C4-2B (cell line): ENCODE results near the gene AGFG2.

Experiments used
- ZFX ChIP-seq: fragments of 450-650 bp; IDR thresholded peaks from 2 replicates; pipeline ENCODE4 v1.6.1; 2017
- TF ChIP-seq, protein P1 (sequence below): fragments of 450-650 bp; conservative IDR thresholded peaks from 2 replicates; pipeline ENCODE4 v1.5.1; 2017; ENCODE audit warnings: mild to moderate bottlenecking

DNA sequence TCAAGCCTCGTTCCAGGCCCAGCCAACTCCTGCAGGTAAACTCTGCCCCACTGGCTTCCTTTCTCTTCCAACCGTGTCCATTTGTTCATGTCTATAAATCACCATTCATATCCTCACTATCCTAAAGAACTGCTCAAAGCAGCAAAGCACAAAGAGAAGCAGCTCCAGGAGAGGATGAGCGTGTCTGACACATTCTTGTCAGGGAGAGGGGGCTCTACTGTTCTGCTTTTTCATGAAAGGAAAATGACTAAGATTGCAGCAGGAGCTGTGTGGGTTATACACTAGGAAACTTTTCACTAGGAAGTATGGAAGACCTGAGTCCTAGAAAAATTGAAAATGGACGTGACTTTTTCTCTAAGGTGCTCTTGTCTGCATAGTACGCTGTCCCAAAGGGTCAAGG is 16.7 kb downstream of the AGFG2 start:
- TF ChIP-seq, protein P1, sequence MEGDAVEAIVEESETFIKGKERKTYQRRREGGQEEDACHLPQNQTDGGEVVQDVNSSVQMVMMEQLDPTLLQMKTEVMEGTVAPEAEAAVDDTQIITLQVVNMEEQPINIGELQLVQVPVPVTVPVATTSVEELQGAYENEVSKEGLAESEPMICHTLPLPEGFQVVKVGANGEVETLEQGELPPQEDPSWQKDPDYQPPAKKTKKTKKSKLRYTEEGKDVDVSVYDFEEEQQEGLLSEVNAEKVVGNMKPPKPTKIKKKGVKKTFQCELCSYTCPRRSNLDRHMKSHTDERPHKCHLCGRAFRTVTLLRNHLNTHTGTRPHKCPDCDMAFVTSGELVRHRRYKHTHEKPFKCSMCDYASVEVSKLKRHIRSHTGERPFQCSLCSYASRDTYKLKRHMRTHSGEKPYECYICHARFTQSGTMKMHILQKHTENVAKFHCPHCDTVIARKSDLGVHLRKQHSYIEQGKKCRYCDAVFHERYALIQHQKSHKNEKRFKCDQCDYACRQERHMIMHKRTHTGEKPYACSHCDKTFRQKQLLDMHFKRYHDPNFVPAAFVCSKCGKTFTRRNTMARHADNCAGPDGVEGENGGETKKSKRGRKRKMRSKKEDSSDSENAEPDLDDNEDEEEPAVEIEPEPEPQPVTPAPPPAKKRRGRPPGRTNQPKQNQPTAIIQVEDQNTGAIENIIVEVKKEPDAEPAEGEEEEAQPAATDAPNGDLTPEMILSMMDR: no peak
- TF ChIP-seq ZFX: no peak
